GM12878 (cell line): ENCODE results near the gene C6orf62. TPM values are rescaled to one million over a fixed set of nuclear protein-coding genes. Genes with fewer than 3 reads are reported as not detected.

Source experiments
- ATAC-seq: fragments of 200-7000 bp; cut with Tn5 transposase; 3 replicates; pipeline ENCODE4 v1.9.1; 2020; ENCODE audit warnings: mild to moderate bottlenecking, moderate library complexity
- BruUV-seq: library from RNA; stranded (reverse); fragments of 400-500 nt; replicated peaks from 2 replicates; lab custom pipeline; 2021; lab: Mats Ljungman, UMichigan
- CTCF ChIA-PET: fragments of 300-600 bp; sonication (Branson Sonifier 250); formaldehyde crosslinking; extraction: SDS; loops from one replicate; lab custom pipeline; 2021; ENCODE audit warnings: inconsistent platforms; lab: Yijun Ruan, JAX
- POLR2A ChIA-PET: fragments of 350-600 bp; formaldehyde crosslinking; extraction: SDS; loops from one replicate; lab custom pipeline; 2021; ENCODE audit warnings: inconsistent platforms; lab: Charles Lee
- RAD21 ChIA-PET: fragments of 300-600 bp; sonication (Branson Sonifier 250); formaldehyde crosslinking; loops from one replicate; lab custom pipeline; 2023; ENCODE audit warnings: antibody characterized with exemption; ENCODE audit not compliant: unreplicated experiment; lab: Charles Lee
- SMC1A ChIA-PET: fragments of 300-600 bp; sonication (Branson Sonifier 250); formaldehyde crosslinking; loops from one replicate; lab custom pipeline; 2023; ENCODE audit not compliant: unreplicated experiment, uncharacterized antibody; lab: Charles Lee
- DNase-seq: peaks from one replicate; pipeline ENCODE4 v3.0.0-alpha.2; 2011; ENCODE audit warnings: low read depth, low spot score
- FAIRE-seq: peaks from 3 replicates; lab custom pipeline; 2011; peaks lifted over from hg19 to GRCh38; lab: Jason Lieb, UNC
- H2AFZ ChIP-seq: 2 replicates; pipeline ENCODE4 v1.6.0; 2011; ENCODE audit warnings: low read depth, low read length, control low read depth; ENCODE audit not compliant: control insufficient read depth
- H3K27ac ChIP-seq: 2 replicates; pipeline ENCODE4 v1.5.1; 2011; ENCODE audit warnings: control low read depth; ENCODE audit not compliant: control insufficient read depth, insufficient read depth
- H3K27me3 ChIP-seq, 2 experiments: replicated peaks in 1 of 2; 2 replicates each; pipeline versions ENCODE4 v1.6.0 to v1.6.1; 2011; ENCODE audit warnings: low read length in 1 of 2; ENCODE audit not compliant: control insufficient read depth in 2 of 2, insufficient read depth in 2 of 2
- H3K36me3 ChIP-seq, 2 experiments: 2 replicates each; pipeline ENCODE4 v1.5.1; 2011; ENCODE audit warnings: low read length in 1 of 2; ENCODE audit not compliant: control insufficient read depth in 2 of 2, insufficient read depth in 2 of 2
- H3K4me1 ChIP-seq: 2 replicates; pipeline ENCODE4 v1.6.1; 2011; ENCODE audit warnings: mild to moderate bottlenecking, low read length, moderate library complexity, mixed read lengths; ENCODE audit not compliant: control insufficient read depth, insufficient read depth
- H3K4me2 ChIP-seq: 2 replicates; pipeline ENCODE4 v1.6.0; 2011; ENCODE audit warnings: control low read depth; ENCODE audit not compliant: control insufficient read depth, insufficient read depth
- H3K4me3 ChIP-seq: fragments of 200-600 bp; sonication (generic); 2 replicates; pipeline ENCODE4 v1.5.1; 2016
- H3K79me2 ChIP-seq: 2 replicates; pipeline ENCODE4 v1.6.0; 2011; ENCODE audit warnings: low read length; ENCODE audit not compliant: control insufficient read depth, insufficient read depth
- H3K9ac ChIP-seq: 2 replicates; pipeline ENCODE4 v1.8.0; 2011; ENCODE audit warnings: low read length, control low read depth, mixed read lengths; ENCODE audit not compliant: control insufficient read depth, insufficient read depth
- H3K9me3 ChIP-seq: replicated peaks from 3 replicates; pipeline ENCODE4 v1.5.1; 2011; ENCODE audit warnings: mild to moderate bottlenecking, low read length; ENCODE audit not compliant: control insufficient read depth, insufficient read depth
- H4K20me1 ChIP-seq: 2 replicates; pipeline ENCODE4 v1.6.0; 2011; ENCODE audit not compliant: control insufficient read depth, insufficient read depth
- BCL11A ChIP-seq: IDR thresholded peaks from 2 replicates; pipeline ENCODE4 v1.6.1; 2011; ENCODE audit warnings: low read depth, low read length
- CBFB ChIP-seq: IDR thresholded peaks from 2 replicates; pipeline ENCODE4 v1.6.1; 2016; ENCODE audit warnings: antibody characterized with exemption, low read depth
- CHD1 ChIP-seq: IDR thresholded peaks from 2 replicates; pipeline ENCODE4 v1.6.1; 2012; ENCODE audit warnings: low read depth, low read length, improper control_type of control experiment
- ETV6 ChIP-seq, 2 experiments: fragments of 450-650 bp in 1 of 2; IDR thresholded peaks in 1 of 2; conservative IDR thresholded peaks in 1 of 2; 2 replicates each; pipeline ENCODE4 v1.6.1; 2014; ENCODE audit warnings: antibody characterized with exemption in 1 of 2, borderline replicate concordance in 1 of 2, low read depth in 1 of 2, mild to moderate bottlenecking in 1 of 2, moderate library complexity in 1 of 2
- GATAD2B ChIP-seq: fragments of 450-650 bp; conservative IDR thresholded peaks from 2 replicates; pipeline ENCODE4 v1.6.1; 2017; ENCODE audit warnings: low read depth, mild to moderate bottlenecking, moderate library complexity
- HDAC2 ChIP-seq: fragments of 200-600 bp; sonication (generic); IDR thresholded peaks from 2 replicates; pipeline ENCODE4 v1.6.1; 2017
- HDGF ChIP-seq: fragments of 450-650 bp; IDR thresholded peaks from 2 replicates; pipeline ENCODE4 v1.6.1; 2016; ENCODE audit warnings: antibody characterized with exemption
- JUNB ChIP-seq: IDR thresholded peaks from 2 replicates; pipeline ENCODE4 v1.6.1; 2016; ENCODE audit warnings: antibody characterized with exemption, mild to moderate bottlenecking
- MEF2B ChIP-seq: fragments of 450-650 bp; IDR thresholded peaks from 2 replicates; pipeline ENCODE4 v1.6.1; 2018; ENCODE audit warnings: mild to moderate bottlenecking, moderate library complexity; ENCODE audit not compliant: partially characterized antibody, poor library complexity, severe bottlenecking
- PAX8 ChIP-seq: fragments of 450-650 bp; IDR thresholded peaks from 2 replicates; pipeline ENCODE4 v1.6.1; 2017; ENCODE audit warnings: mild to moderate bottlenecking, moderate library complexity
- RFX5 ChIP-seq: IDR thresholded peaks from 2 replicates; pipeline ENCODE4 v1.6.1; 2011; ENCODE audit warnings: low read depth, low read length, improper control_type of control experiment
- SMC3 ChIP-seq: IDR thresholded peaks from 2 replicates; pipeline ENCODE4 v1.6.1; 2011; ENCODE audit warnings: low read length, improper control_type of control experiment, borderline replicate concordance
- SP1 ChIP-seq: IDR thresholded peaks from one replicate; pipeline ENCODE4 v1.6.1; 2011; ENCODE audit warnings: low read depth, low read length
- SPI1 ChIP-seq: IDR thresholded peaks from 2 replicates; pipeline ENCODE4 v1.6.1; 2011; ENCODE audit warnings: low read depth, mild to moderate bottlenecking, low read length, moderate library complexity, borderline replicate concordance; ENCODE audit not compliant: insufficient read depth
- SRF ChIP-seq, 2 experiments: IDR thresholded peaks; 2 replicates each; pipeline ENCODE4 v1.6.1; 2011; ENCODE audit warnings: low read depth in 2 of 2, low read length in 2 of 2, mild to moderate bottlenecking in 1 of 2, moderate library complexity in 1 of 2
- TCF7 ChIP-seq: IDR thresholded peaks from 2 replicates; pipeline ENCODE4 v1.6.1; 2014; ENCODE audit warnings: antibody characterized with exemption, borderline replicate concordance
- YBX1 ChIP-seq: fragments of 450-650 bp; IDR thresholded peaks from 2 replicates; pipeline ENCODE4 v1.6.1; 2016; ENCODE audit warnings: antibody characterized with exemption
- ZNF217 ChIP-seq: fragments of 450-650 bp; IDR thresholded peaks from 2 replicates; pipeline ENCODE4 v1.6.1; 2017; ENCODE audit warnings: antibody characterized with exemption, mild to moderate bottlenecking
- ZNF274 ChIP-seq: IDR thresholded peaks from one replicate; pipeline ENCODE4 v1.8.0; 2011; ENCODE audit not compliant: insufficient read length, insufficient read depth
- WGBS: methylation state at CpG from one replicate; pipeline ENCODE4 v1.1.6; 2016; ENCODE audit warnings: low lambda C conversion rate; ENCODE audit not compliant: insufficient replicate concordance, insufficient coverage; ENCODE audit errors: missing lambda C conversion rate; 5-methylcytosine and 5-hydroxymethylcytosine counted together
- in situ Hi-C: fragments of 300-500 bp; cut with MboI; formaldehyde crosslinking; loops from 9 replicates; pipeline ENCODE4 v1.14.3; 2018; ENCODE audit warnings: mixed read lengths
- intact Hi-C: fragments of 100-400 bp; cut with micrococcal nuclease; formaldehyde crosslinking; loops from one replicate; pipeline ENCODE4 v1.14.2; 2022; ENCODE audit not compliant: unreplicated experiment
- polyA plus RNA-seq, 11 experiments: library from polyadenylated mRNA; depleted of rRNA in 4 of 11; unstranded in 6 of 11; stranded (reverse) in 5 of 11; fragments of >200 nt; fragmentation: Nextera tagmentation in 4 of 11; fragmentation: Illumina TruSeq in 1 of 11; extraction: Ambion mirVana in 4 of 11; extraction: Trizol in 1 of 11; gene quantifications; 1 replicate in 1 of 11; 2 replicates in 10 of 11; pipeline versions ENCODE4 v1.2.1 to v1.2.3, GENCODE V29; 2011 to 2016; ENCODE audit warnings: inconsistent platforms in 2 of 11, missing spikeins in 2 of 11, low read depth in 1 of 11
- total RNA-seq, 4 experiments: library from RNA; depleted of rRNA in 3 of 4; stranded (reverse); fragments of >200 nt in 3 of 4; fragmentation: Illumina TruSeq in 1 of 4; extraction: Trizol in 1 of 4; gene quantifications; 2 replicates each; pipeline versions ENCODE4 v1.2.1 to v1.2.3, GENCODE V29; 2013 to 2021
- TF ChIP-seq, protein P1 (sequence below): IDR thresholded peaks from 2 replicates; pipeline ENCODE4 v1.6.1; 2012; ENCODE audit warnings: low read depth, low read length, improper control_type of control experiment
- TF ChIP-seq, protein P2 (sequence below): IDR thresholded peaks from 2 replicates; pipeline ENCODE4 v1.6.1; 2011; ENCODE audit warnings: low read depth, low read length, improper control_type of control experiment, borderline replicate concordance
- TF ChIP-seq, protein P3 (sequence below): fragments of 450-650 bp; formaldehyde crosslinking; IDR thresholded peaks from 2 replicates; pipeline ENCODE4 v1.4.0; 2022; ENCODE audit warnings: mild to moderate bottlenecking, moderate library complexity

The C6orf62 gene
- total and polyA plus RNA-seq, 10 of the 15 experiments (the other 5 are each of a cell fraction or from before 2014, with no cell fraction given) = 55.6 to 565 (median 126) TPM

DNA sequence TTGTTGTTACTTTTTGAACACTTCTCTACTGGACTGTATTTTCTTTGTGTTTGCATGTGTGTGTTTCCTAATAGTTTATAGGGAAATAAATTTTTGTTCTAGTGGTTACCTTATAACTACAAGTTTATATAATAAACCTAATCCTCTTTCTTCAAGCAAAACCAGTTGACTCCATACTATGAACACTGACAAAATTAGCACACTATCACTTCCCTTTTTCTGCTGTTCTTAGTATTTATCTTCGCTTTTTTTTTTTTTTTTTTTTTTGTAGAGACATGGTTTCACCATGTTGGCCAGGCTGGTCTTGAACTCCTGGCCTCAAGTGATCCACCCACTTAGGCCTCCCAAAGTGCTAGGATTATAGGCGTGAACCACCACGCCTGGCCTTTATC, 25.0 kb upstream of the C6orf62 start:
- Histone ChIP-seq H3K27me3 (no peaks in the 10 kb centered on the region), H4K20me1 (no peaks in the 10 kb centered on the region), H3K4me1 (peaks cover 17% of the 10 kb centered on the region), H3K36me3 (no peaks in the 10 kb centered on the region), H3K9ac (0 out of 2 replicates have a peak overlapping the region, but pooled peaks have one; percentile 5), H3K79me2 (no peaks in the 10 kb centered on the region), H3K9me3 (no peaks in the 10 kb centered on the region), H3K4me2 (peak overlapping the region; percentile 73), H3K27ac (peak overlapping the region; percentile 71), H3K4me3 (no peak overlapping the region), H2AFZ (peak overlapping the region; percentile 66; the same call in 1 of the 2 replicates)
- ChIA-PET RAD21 (interaction anchor here (1.0 to 1.9 kb wide), 4 partner anchors 22 to 162 kb away, joined by 3 to 12 read pairs (median 8); partner anchors contain the start of gene C6orf62), POLR2A (interaction anchor here (1.7 kb wide), 1 partner anchor 22 kb away, joined by 17 read pairs; no protein-coding TSS in a partner anchor), CTCF (interaction anchor here (0.9 to 1.5 kb wide), 4 partner anchors 25 to 248 kb away, joined by 3 to 5 read pairs (median 4); partner anchors contain the start of gene C6orf62), SMC1A (interaction anchor here (0.9 to 1.7 kb wide), 5 partner anchors 18 to 276 kb away, joined by 3 to 17 read pairs (median 4); no protein-coding TSS in a partner anchor)
- FAIRE-seq (no peak), DNase-seq (peak; percentile 40), ATAC-seq (peak; percentile 80)
- in situ Hi-C loops (no loop called here), intact Hi-C loops (loop anchor here (1.0 to 2.0 kb wide), 2 partner anchors 23 to 31 kb away; partner anchors contain the start of gene GMNN)
- BruUV-seq = no TSS peak
- 2% methylated on average over 3 of the region's 3 CpGs for WGBS
- TF ChIP-seq, protein P1, sequence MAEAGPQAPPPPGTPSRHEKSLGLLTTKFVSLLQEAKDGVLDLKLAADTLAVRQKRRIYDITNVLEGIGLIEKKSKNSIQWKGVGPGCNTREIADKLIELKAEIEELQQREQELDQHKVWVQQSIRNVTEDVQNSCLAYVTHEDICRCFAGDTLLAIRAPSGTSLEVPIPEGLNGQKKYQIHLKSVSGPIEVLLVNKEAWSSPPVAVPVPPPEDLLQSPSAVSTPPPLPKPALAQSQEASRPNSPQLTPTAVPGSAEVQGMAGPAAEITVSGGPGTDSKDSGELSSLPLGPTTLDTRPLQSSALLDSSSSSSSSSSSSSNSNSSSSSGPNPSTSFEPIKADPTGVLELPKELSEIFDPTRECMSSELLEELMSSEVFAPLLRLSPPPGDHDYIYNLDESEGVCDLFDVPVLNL = no peak
- TF ChIP-seq ZNF217 (0 out of 2 replicates have a peak, but pooled peaks have one; percentile 27), MEF2B (peak; percentile 71), HDGF (no peak), SRF (IDR thresholded peaks at IDR 0.05; ENCODE audit: low read depth in 2 of 2, low read length in 2 of 2) (no peak), PAX8 (no peak), ZNF274 (no peak), HDAC2 (no peak), CBFB (no peak), TCF7 (no peak), SP1 (no peak), SPI1 (peak; percentile 91), YBX1 (no peak), RFX5 (no peak), ETV6 (conservative IDR thresholded peaks at IDR 0.05 in 1 of 2, IDR thresholded peaks at IDR 0.05 in 1 of 2; ENCODE audit: borderline replicate concordance in 1 of 2, low read depth in 1 of 2) (no peak), BCL11A (no peak), JUNB (no peak), CHD1 (0 out of 2 replicates have a peak, but pooled peaks have one; percentile 17), SMC3 (no peak), GATAD2B (no peak)
- TF ChIP-seq, protein P2, sequence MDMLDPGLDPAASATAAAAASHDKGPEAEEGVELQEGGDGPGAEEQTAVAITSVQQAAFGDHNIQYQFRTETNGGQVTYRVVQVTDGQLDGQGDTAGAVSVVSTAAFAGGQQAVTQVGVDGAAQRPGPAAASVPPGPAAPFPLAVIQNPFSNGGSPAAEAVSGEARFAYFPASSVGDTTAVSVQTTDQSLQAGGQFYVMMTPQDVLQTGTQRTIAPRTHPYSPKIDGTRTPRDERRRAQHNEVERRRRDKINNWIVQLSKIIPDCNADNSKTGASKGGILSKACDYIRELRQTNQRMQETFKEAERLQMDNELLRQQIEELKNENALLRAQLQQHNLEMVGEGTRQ = no peak
- TF ChIP-seq, protein P3, sequence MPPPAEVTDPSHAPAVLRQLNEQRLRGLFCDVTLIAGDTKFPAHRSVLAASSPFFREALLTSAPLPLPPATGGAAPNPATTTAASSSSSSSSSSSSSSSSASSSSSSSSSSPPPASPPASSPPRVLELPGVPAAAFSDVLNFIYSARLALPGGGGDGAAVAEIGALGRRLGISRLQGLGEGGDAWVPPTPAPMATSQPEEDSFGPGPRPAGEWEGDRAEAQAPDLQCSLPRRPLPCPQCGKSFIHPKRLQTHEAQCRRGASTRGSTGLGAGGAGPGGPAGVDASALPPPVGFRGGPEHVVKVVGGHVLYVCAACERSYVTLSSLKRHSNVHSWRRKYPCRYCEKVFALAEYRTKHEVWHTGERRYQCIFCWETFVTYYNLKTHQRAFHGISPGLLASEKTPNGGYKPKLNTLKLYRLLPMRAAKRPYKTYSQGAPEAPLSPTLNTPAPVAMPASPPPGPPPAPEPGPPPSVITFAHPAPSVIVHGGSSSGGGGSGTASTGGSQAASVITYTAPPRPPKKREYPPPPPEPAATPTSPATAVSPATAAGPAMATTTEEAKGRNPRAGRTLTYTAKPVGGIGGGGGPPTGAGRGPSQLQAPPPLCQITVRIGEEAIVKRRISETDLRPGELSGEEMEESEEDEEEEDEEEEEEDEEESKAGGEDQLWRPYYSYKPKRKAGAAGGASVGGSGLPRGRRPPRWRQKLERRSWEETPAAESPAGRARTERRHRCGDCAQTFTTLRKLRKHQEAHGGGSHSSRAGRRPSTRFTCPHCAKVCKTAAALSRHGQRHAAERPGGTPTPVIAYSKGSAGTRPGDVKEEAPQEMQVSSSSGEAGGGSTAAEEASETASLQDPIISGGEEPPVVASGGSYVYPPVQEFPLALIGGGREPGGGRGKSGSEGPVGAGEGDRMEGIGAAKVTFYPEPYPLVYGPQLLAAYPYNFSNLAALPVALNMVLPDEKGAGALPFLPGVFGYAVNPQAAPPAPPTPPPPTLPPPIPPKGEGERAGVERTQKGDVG (CRISPR knock-in tag) = no peak
